Fibroblast of peridontal ligament (primary cell): ENCODE data around the gene MTMR6.

Source experiments
- DNase-seq: peaks from one replicate; pipeline ENCODE4 v3.0.0-alpha.2; 2010; ENCODE audit errors: extremely low read depth

The MTMR6 gene

DNA sequence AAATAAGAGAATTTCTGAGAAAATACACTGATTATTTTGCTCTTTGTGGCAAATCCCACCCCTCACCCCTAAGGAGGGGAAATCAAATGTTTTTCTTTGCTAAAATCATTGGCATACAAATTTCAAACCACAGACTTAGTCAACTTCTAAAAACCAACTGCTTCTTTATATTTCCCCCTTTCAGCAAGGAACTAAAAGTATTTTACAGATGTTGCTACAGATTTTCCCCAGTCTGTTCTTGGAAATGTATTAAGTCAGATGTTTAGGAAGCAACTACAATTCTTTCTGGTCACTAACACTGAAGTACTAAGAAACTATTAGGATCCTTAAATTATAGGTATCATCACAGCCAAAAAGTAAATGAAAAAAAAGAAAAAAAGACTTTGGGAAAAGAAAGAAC lies 6.9 kb downstream of the MTMR6 start:
- DNase-seq, result no peak

DNA sequence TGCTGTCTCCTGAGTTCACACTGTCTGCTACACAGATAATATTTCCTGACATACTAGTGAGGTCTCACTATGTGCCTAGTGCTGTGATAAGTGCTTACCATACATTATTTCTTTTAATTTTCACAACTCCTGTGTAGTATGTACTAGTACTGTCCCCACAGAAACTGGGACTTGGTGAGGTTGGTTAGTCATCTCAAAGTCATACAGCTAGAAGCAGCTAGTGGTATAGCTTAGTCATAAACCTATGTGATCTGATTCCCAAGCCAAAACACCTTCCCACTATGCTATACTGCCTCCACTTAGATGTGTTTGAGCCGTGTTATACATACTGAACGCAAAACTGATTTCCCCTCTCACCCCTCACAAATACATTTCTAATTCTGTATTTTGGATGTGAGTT lies 10.5 kb downstream of the MTMR6 start:
- no peak for DNase-seq

DNA sequence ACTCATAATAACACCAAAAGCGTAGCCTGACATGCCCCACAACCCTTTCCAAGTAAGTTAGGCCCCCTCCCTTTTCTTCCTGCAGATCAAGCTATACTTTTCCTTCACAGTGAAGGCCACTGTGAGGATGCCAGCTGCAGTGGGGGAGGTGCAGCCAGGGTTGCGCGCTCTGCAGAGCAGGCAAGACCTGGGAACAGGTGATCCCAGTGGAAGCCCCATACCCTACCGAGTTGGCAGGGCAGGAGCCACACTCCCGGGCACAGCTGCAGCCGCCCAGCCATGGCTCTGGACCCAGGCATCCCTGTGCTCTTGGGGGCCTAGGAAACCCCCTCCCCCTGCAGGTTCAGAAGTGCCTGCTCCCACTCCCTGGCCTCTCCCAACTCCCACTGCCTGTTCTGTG lies 18.7 kb downstream of the MTMR6 start:
- DNase-seq, result no peak

DNA sequence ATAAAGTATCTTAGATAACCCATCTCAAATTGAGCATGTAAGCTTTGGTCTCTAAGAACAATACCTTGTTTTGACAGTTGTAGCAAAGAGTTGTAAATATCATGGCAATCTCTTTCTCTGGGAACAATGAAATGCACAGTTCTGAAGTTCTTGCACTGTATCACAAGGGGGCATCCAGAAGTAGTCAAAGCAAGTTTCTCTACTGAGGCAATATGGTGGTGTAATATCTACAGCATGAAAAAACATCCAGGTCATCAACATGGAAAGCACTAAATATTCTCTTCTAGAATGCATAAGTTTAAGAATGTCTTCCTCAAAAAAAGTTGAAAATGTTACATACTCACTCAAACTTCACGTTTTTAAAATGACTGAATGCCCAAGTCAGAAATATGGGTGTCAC lies 19.6 kb downstream of the MTMR6 start:
- peak; percentile 26 for DNase-seq

DNA sequence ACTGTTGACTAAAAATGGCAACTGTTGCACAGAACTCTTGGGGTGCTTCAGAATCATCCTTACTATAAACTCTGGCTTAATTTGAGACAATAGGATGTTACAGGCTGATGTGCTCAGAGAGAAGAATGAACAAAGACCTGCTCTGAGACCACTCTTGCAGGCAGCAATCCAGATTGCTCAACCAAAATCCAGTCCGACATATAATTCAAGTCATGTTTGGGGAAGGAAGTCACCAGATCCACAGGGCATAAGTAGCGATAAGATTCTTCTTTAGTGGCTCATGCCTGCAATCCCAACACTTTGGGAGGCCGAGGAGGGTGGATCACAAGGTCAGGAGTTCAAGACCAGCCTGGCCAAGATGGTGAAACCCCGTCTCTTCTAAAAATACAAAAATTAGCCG lies 20.6 kb downstream of the MTMR6 start:
- DNase-seq, result no peak

DNA sequence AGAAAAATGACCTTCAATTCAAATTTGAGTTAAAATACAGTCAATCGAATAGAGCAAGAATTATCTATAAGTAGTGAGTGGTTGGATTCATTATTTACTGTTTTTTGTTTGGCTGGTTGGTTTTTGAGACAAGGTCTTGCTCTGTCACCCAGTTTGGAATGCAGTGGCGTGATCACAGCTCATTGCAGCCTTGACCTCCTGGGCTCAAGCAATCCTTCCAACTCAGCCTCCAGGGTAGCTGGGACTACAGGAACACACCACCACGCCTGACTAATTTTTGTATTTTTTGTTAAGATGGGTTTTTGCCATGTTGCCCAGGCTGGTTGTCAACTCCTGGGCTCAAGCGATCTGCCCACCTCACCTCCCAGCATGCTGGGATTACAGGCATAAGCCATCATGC lies 25.0 kb downstream of the MTMR6 start:
- DNase-seq, result no peak

DNA sequence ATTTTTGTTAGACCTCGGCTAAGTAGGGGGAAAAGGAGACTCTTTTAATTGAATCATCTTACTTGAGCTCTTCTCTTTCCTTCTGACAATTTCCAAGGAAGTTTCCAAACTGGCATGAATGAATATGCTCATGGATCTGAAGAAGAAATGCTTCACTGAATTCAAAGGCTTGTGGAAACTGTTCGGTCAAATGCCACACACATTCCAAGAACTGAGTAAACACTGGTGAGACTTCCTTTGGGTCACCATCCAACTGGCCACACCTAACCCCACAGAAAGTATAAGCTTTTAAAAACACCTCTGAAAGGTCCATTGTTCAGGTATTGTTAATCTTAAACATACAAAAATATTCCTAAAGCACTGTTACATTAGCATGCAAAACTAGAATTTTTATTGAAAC lies 33.6 kb downstream of the MTMR6 start:
- peak; percentile 9 for DNase-seq

DNA sequence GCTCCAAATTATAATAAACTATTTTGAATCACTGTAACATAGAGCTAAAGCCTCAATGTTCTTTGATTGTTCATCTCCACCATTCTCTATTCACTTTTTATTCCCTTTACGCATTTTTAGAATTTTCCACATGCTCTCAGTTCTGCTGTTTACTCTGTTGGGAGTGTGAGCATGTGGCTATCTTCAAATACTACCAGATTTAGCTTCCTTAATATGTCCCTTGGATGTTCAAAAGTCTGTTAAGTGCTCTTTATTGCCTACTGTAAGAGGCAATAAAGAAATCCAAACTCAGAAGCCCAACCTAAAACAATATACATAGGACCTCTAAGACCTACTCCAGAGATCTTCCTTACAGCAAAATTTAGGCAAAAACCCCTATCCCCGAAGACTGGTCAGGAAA lies 34.5 kb downstream of the MTMR6 start:
- DNase-seq, result no peak

DNA sequence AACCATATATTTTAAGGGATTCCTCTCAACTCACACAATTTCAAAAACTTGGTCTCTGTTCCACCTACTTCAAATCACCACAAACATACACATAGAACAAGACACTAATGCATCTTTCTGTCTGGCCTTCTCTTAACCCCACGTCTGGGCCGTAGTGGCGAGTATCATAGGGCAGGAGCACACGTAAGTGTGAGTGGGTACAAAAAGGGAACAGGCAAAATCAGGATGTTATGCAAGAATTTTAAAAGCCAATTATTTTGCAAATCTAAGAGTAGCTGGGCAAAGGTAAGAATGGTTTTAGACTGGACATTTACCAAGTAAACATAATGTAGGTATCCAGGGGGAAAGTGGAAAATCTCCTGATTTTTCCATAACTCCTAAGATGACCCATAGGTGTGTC lies 35.1 kb downstream of the MTMR6 start:
- no peak for DNase-seq

DNA sequence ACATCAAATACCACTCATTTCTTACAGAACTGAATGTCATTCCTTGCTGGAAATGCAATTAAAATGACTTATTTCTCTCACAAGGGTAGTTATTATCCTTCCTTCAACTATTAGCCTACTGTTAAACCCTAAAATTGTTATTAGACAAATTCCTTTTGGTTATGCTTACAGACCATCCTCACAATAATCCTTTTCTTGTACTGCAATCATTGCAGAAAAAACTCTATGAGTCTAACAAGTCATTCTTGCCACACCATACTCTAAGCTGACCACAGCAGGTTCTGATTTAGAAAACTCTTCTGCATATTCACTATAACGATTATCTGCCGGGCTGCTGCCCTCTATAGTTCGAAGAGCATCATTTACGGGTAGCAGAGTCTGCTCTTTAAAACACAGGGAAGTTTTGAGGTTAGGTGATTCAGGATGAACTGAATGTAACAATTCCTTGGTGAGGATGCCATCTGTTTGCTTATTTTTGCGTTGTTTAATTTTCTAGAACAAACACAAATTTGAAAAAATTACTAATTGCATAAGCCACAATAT lies 38.2 kb downstream of the MTMR6 start:
- DNase-seq, result peak; percentile 84

DNA sequence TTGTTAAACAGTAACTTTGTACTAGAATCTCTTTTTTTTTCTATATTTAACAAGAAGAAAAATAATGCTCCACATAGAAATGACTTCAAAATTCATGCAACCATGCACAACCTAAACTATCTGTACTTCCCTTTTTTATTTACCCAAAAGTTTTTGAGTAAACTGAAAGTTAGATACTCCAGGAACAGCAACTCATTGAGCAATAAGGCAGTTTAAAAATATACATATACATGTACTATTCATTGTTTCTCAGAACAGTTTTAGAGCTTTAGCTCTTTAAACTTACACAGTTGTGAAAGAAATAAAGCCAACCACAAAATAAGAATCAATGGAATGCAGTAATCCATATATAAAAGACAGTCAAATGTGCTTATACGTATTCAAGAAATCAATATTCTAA lies 39.2 kb downstream of the MTMR6 start:
- no peak for DNase-seq

DNA sequence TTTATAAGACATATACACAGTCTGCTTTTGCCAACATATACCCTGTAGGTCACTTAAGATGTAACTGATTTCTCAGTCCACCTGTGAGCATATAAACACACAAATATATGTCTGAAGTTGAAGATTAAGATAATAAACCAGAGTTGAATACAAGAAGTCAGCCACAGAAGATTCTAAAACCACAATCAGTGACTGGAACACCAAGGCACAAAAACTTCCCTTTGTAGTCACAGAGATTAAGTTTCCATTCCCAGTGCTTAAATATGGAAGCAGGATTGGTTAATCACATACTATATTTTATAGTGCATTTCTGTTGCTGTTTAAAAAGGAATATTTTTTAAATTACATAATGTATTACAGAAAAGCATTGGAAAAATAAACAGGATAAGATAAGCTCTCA lies 39.9 kb downstream of the MTMR6 start:
- no peak for DNase-seq

DNA sequence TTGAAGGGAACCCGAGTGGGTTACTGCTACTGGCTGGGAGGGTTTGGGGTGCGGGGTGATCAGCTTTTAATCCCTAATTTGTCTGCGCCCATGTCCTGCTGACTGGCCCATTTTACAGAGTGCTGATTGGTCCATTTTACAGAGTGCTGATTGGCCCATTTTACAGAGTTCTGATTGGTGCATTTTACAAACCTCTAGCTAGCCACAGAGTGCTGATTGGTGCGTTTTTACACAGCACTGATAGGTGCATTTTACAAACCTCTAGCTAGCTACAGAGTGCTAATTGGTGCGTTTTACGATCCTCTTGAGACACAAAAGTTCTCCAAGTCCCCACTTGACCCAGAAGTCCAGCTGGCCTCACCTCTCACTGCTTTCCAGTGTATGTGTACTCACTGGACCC lies 43.2 kb downstream of the MTMR6 start:
- no peak for DNase-seq

DNA sequence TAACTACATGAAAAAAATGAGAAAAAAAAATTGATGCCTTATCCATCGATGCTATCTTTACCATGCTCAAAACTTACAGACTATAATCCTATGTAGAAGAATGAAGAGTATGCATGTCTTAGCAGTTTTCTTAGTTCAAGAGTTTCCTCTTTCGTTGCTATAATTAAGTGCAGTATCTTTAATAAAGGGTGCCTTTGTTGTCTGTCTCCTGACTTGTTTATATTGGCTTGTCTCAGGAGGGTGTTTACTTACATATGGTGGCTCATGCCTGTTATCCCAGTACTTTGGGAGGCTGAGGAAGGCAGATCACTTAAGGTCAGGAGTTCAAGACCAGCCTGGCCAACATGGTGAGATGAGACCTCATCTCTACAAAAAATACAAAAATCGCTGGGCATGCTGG lies 44.3 kb downstream of the MTMR6 start:
- DNase-seq, result no peak

DNA sequence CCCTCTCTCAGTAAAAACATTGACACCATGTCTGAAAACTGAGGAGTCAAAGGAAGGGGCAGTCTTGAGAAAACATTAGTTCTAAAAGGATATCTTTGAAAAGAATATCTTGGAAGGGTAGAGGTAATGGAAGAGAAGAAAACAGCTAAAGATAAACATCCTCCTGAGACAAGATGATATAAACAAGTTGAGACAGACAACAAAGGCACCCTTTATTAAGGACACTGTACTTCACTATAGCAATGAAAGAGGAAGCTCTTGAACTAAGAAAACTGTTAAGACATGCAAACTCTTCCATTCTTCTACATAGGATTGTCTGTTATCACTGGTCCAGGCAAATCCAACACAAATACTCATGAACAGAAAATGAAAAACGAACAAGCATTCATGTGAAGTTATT lies 46.3 kb downstream of the MTMR6 start:
- DNase-seq, result no peak

DNA sequence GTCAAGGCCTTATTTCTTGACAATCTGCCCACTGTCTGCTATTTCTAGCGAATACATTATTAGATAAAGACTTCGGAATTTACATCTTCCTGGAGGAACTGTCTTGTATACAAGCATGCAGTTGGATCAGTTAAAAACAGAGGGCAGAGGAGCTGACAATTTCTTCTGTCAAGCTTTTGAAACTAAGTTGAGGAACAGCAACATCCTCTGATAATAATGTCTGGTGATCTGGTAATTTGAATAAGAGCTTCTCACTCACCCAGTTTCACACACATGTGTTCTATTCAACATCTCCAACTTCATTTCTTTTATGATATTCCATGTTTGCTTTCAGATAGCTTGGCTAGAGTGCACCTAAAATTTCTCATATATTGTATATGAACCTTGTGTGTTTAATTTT lies 50.2 kb downstream of the MTMR6 start:
- DNase-seq, result no peak

DNA sequence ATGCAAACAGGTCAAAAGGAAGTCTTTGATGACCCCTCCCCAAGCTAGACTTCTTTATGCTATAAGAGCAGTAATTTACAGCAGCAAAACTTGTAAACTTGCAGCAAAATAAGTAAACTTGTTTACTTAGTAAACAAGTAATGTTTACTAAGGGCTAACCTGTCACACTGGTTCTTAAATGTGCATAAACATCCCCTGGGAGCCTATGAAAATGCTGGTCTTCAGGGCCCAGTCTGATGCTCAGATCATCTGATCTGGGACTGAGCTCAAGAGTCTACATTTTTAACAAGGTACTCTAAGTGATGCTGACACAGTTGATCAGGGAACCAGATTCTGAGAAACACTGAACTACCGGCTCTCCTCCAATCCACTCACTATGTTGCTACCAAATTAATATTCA lies 53.4 kb downstream of the MTMR6 start:
- DNase-seq, result no peak

DNA sequence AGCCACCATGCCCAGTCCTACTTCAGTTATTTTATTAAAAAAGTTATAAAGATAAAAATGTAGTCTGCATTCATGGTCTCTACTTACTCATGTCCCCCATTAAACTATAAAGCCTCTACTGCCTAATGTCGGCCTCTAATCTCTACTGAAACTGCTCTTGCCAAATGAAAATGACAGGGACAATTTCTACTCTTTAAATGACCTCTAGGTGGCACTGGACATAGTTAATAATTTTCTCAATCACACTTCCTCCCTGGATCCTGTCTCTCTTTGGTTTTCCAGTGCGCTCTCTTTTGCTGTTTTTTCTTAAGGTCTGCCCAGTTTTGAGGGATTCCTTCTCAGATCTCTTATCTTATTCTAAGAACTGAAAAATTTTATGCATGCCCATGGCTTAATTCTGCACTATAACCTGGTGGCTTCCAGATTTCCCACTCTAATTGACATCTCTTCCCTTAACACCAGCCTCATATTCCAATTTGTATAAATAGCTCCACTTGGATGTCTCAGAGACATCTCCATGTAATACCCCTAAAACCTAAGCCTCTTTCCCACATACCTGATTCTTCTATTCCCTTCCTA lies 54.3 kb downstream of the MTMR6 start:
- DNase-seq, result peak; percentile 37

DNA sequence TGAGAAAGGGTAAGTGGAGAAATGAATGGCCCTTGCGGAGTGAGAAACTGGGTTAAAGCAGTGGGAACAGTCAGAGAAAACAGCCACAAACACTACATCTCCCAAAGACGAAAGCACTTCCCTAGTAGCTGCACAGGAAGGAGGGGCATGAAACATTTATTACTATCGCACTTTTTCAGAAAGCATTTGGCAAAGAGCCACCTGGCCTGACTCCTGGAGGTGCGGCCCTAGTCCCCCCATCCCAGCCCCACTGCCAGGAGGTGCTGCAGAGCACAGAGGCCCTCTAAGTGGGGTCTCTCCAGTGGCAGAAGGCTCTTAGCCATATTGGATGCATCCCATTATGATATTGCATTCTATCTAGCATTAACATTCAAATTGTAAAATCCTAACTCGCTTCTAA lies 55.8 kb downstream of the MTMR6 start:
- DNase-seq, result no peak

DNA sequence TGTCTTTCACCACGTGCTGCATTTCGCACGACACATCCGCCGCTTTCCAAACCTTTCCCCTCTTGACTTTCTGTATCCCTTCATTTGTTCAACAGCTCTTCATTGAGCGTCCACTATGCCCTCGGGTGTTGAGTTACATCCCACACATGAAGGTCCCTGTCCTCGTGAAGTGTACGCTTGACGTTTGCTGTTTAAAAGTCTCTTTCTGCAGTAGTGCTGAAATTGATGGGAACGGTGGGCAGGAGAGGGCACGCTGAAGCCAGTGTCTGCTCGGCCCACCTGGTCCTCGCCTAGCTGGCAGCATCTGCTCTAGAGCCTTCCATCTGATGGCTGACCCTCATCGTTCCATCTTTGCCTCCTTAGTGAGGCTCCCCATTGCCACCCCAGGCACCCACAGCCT lies 59.6 kb downstream of the MTMR6 start:
- DNase-seq, result no peak

DNA sequence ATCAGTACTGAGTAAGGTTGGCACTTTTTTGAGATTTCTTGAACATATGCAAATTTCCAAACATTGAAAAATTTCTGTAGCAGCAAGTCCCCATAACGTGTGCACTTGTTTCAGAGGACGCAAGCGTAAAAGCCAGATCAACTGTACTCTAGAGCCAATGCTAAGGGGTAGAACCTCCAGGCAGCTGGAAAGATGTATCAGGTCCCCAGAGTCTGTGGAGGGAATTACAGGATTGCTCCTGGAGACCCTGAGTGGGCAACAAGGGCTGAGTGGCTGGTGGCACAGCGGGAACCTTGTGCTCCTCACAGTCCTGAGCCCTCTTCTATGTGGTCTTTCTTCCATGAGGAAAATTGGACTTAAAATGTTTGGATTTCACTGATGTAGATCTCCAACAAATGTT lies 61.3 kb downstream of the MTMR6 start:
- DNase-seq, result no peak

DNA sequence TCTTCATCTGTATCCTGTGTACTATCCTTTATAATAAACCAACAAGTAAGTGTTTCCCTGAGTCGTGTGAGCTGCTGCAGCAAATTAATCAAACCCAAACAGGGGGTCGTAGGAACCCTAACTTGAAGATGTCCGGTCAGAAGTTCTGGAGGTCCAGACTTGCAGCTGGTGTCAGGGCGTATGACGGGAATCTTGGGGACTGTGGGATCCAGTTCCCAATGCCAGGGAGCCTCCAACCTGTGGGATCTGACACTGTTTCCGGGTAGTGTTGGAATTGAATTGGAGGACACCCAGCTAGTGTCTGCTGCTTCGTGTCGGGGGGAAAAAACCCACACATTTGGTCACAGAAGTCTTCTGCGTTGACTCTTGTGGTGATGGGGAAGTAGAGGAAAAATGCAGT lies 63.1 kb downstream of the MTMR6 start:
- no peak for DNase-seq

DNA sequence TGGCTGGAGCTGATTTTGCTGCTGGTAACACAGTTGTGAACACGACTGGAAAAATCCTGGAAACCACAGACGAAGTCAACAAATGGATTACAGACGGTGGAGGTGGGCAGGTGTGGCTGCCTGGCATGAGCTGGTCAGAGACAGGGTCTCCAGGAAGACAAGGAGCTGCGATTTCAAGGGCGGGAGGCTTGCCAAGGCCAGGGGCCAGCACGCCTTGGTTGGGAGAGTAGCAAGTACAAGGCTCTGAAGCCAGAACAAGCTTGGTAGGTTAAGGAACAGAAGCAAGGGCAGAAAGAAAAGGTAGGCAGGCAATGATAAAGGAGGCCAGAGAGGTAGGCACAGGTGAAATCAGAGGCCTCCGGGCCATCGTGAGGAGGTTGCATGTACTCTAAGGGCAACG lies 64.5 kb downstream of the MTMR6 start:
- DNase-seq, result no peak

DNA sequence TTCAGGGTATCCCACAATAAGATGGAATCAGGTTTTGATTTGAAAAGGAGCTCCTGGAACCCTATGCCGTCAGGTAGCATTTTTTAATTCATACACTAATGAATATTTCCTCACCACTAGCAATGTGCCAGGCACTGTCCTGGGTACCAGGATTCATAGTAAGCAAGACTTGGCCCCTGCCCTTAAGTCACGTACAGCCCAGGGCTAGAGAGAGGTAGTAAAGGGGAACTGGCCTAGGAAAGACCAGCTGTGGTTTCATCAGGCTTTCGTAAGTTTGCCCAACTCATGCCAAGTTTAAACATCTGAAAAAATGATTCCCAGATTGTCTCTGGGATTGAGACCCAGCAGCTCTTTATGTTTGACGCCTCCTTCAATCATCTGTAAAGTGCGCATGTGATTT lies 69.3 kb downstream of the MTMR6 start:
- DNase-seq, result no peak
